Gastrocnemius medialis (tissue), 4 donors: Measurements from ENCODE around the gene KANSL1L. TPM values are rescaled to one million over a fixed set of nuclear protein-coding genes. Genes with fewer than 3 reads are reported as not detected.

Experiments used
- ATAC-seq, 2 donors: fragments of 150-250 bp; one replicate each; pipeline ENCODE4 v1.9.1; 2016
- DNase-seq, 2 donors: peaks; one replicate each; pipeline ENCODE4 v3.0.0-alpha.2; 2019
- H3K27ac ChIP-seq, 4 donors: fragments of 200-600 bp; sonication (generic); 1 replicate in 1 of 4; 2 replicates in 3 of 4; pipeline ENCODE4 v1.5.1; 2016 to 2018; ENCODE audit warnings: mild to moderate bottlenecking in 2 of 4, moderate library complexity in 1 of 4
- H3K27me3 ChIP-seq, 3 donors: fragments of 200-600 bp; sonication (generic) in 2 of 3; 1 replicate in 1 of 3; 2 replicates in 2 of 3; pipeline versions ENCODE4 v1.5.1 to v1.6.0; 2016 to 2019; ENCODE audit warnings: mild to moderate bottlenecking in 1 of 3, moderate library complexity in 1 of 3
- H3K36me3 ChIP-seq, 2 donors: fragments of 200-600 bp; sonication (generic) in 1 of 2; one replicate each; pipeline ENCODE4 v1.5.1; 2017 to 2018
- H3K4me1 ChIP-seq, 2 donors: fragments of 200-600 bp; sonication (generic) in 1 of 2; one replicate each; pipeline ENCODE4 v1.5.1; 2016 to 2017; ENCODE audit warnings: mild to moderate bottlenecking in 2 of 2
- H3K4me3 ChIP-seq, 4 donors: fragments of 200-600 bp; sonication (generic) in 3 of 4; 1 replicate in 1 of 4; 2 replicates in 3 of 4; pipeline ENCODE4 v1.5.1; 2016 to 2019; ENCODE audit warnings: mild to moderate bottlenecking in 2 of 4
- H3K9me3 ChIP-seq, 3 donors: fragments of 200-600 bp; sonication (generic) in 2 of 3; 1 replicate in 1 of 3; 2 replicates in 2 of 3; pipeline ENCODE4 v1.5.1; 2016 to 2019
- CTCF ChIP-seq, 5 experiments: fragments of 450-650 bp in 3 of 5; fragments of 200-600 bp in 2 of 5; sonication (generic) in 2 of 5; IDR thresholded peaks in 4 of 5; conservative IDR thresholded peaks in 1 of 5; 1 replicate in 4 of 5; 2 replicates in 1 of 5; pipeline ENCODE4 v1.5.1; 2016 to 2019; ENCODE audit warnings: antibody characterized with exemption in 5 of 5, mild to moderate bottlenecking in 3 of 5, moderate library complexity in 3 of 5
- POLR2A ChIP-seq, 2 donors: fragments of 450-650 bp; IDR thresholded peaks; one replicate each; pipeline ENCODE4 v1.6.1; 2017; ENCODE audit warnings: antibody characterized with exemption in 2 of 2, mild to moderate bottlenecking in 2 of 2, moderate library complexity in 2 of 2
- in situ Hi-C, 4 donors: fragments of 200-750 bp; cut with MboI; loops; one replicate each; pipeline versions ENCODE4 v1.15.0 to v1.8.0; 2017; ENCODE audit warnings: low sequenced_read_pairs in 4 of 4
- intact Hi-C: fragments of 100-400 bp; cut with DNase I; formaldehyde crosslinking; loops from one replicate; pipeline ENCODE4 v1.15.1; 2023; ENCODE audit warnings: low total_unique reads
- total RNA-seq, 4 donors: library from RNA; depleted of rRNA; stranded (reverse); fragments of >200 nt; gene quantifications; one replicate each; pipeline versions ENCODE4 v1.1.0 to v1.2.3, GENCODE V29; 2016

Gene KANSL1L
- total RNA-seq, 4 donors from 2014 or later, result 19.4 to 21.9 (median 20.4) TPM

GRCh38 chr2:210054696-210055095 lies 116.5 kb downstream of the KANSL1L start:
- intact Hi-C loops, result no loop called here
- H3K9me3 ChIP-seq, result no peaks in the 10 kb centered on the region
- DNase-seq (no peak), ATAC-seq (no peak)
- H3K4me3 ChIP-seq, result no peak overlapping the region
- no peaks in the 10 kb centered on the region for H3K27me3 ChIP-seq
- peaks cover 7% of the 10 kb centered on the region in 2 donors for H3K4me1 ChIP-seq
- no peak overlapping the region for H3K27ac ChIP-seq
- in situ Hi-C loops, result no loop called here
- H3K36me3 ChIP-seq, result peaks cover 0 to 15% of the 10 kb centered on the region in 2 donors
- TF ChIP-seq POLR2A (IDR thresholded peaks at IDR 0.05) (no peak), CTCF (IDR thresholded peaks at IDR 0.05 in 4 of 5, conservative IDR thresholded peaks at IDR 0.05 in 1 of 5) (no peak)

- no peaks in the 10 kb centered on the region for H3K27me3 ChIP-seq
- TF ChIP-seq POLR2A (IDR thresholded peaks at IDR 0.05) (no peak), CTCF (IDR thresholded peaks at IDR 0.05 in 4 of 5, conservative IDR thresholded peaks at IDR 0.05 in 1 of 5) (no peak)
- no peak for DNase-seq
- no peak overlapping the region for H3K27ac ChIP-seq
- in situ Hi-C loops (no loop called here), intact Hi-C loops (no loop called here)
- no peak for ATAC-seq
- H3K4me3 ChIP-seq, result no peak overlapping the region
- H3K4me1 ChIP-seq, result peaks cover 7 to 8% of the 10 kb centered on the region in 2 donors
- no peaks in the 10 kb centered on the region for H3K9me3 ChIP-seq
- peaks cover 0 to 12% of the 10 kb centered on the region in 2 donors for H3K36me3 ChIP-seq
These were observed 120.3 kb downstream of the KANSL1L start for GRCh38 chr2:210050885-210051284.

- Histone ChIP-seq H3K4me1 (peaks cover 7 to 8% of the 10 kb centered on the region in 2 donors), H3K27me3 (no peaks in the 10 kb centered on the region), H3K27ac (no peak overlapping the region), H3K4me3 (no peak overlapping the region), H3K9me3 (no peaks in the 10 kb centered on the region), H3K36me3 (peaks cover 0 to 5% of the 10 kb centered on the region in 2 donors)
- intact Hi-C loops, result no loop called here
- ATAC-seq (no peak), DNase-seq (no peak)
- in situ Hi-C loops, result no loop called here
- TF ChIP-seq POLR2A (IDR thresholded peaks at IDR 0.05) (no peak), CTCF (IDR thresholded peaks at IDR 0.05 in 4 of 5, conservative IDR thresholded peaks at IDR 0.05 in 1 of 5) (no peak)
These were observed 121.4 kb downstream of the KANSL1L start for GRCh38 chr2:210049831-210050230.

GRCh38 chr2:210046851-210047500 lies 124.2 kb downstream of the KANSL1L start:
- H3K27me3 ChIP-seq, result no peaks in the 10 kb centered on the region
- peaks cover 7 to 8% of the 10 kb centered on the region in 2 donors for H3K4me1 ChIP-seq
- DNase-seq, result no peak
- in situ Hi-C loops, result no loop called here
- ATAC-seq, result no peak
- H3K27ac ChIP-seq, result no peak overlapping the region
- intact Hi-C loops, result no loop called here
- no peaks in the 10 kb centered on the region for H3K9me3 ChIP-seq
- peaks cover 0 to 6% of the 10 kb centered on the region in 2 donors for H3K36me3 ChIP-seq
- H3K4me3 ChIP-seq, result no peak overlapping the region
- TF ChIP-seq POLR2A (IDR thresholded peaks at IDR 0.05) (no peak), CTCF (IDR thresholded peaks at IDR 0.05 in 4 of 5, conservative IDR thresholded peaks at IDR 0.05 in 1 of 5) (no peak)

- Histone ChIP-seq H3K4me1 (no peaks in the 10 kb centered on the region), H3K9me3 (no peaks in the 10 kb centered on the region), H3K36me3 (peaks cover 0 to 10% of the 10 kb centered on the region in 2 donors), H3K27ac (no peak overlapping the region), H3K4me3 (no peak overlapping the region), H3K27me3 (no peaks in the 10 kb centered on the region)
- ATAC-seq, result no peak
- DNase-seq, result no peak
- TF ChIP-seq POLR2A (IDR thresholded peaks at IDR 0.05) (no peak), CTCF (IDR thresholded peaks at IDR 0.05 in 4 of 5, conservative IDR thresholded peaks at IDR 0.05 in 1 of 5) (no peak)
- intact Hi-C loops (no loop called here), in situ Hi-C loops (no loop called here)
These were observed 133.1 kb downstream of the KANSL1L start for GRCh38 chr2:210038078-210038477.
